SKM-1 treated with dmso at 0.1 percent for 144 hours (cell line): ENCODE data around the gene FAM50A.
"Not testable (repeated sequence)": the region's sequence is repeated elsewhere in the genome, so short reads cannot be mapped to it uniquely, and the experiment has no call there.

ENCODE experiments used
- DNase-seq: peaks from one replicate; lab custom pipeline; 2025; ENCODE audit not compliant: unreplicated experiment; lab: John Stamatoyannopoulos, UW

The FAM50A gene, protein sequence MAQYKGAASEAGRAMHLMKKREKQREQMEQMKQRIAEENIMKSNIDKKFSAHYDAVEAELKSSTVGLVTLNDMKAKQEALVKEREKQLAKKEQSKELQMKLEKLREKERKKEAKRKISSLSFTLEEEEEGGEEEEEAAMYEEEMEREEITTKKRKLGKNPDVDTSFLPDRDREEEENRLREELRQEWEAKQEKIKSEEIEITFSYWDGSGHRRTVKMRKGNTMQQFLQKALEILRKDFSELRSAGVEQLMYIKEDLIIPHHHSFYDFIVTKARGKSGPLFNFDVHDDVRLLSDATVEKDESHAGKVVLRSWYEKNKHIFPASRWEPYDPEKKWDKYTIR

GRCh38 chrX:154443992-154444754 is at the start of gene FAM50A:
TSS of gene FAM50A (plus strand) at chrX:154444141. CDS start at chrX:154444236, 95 bp downstream.
- DNase-seq = peak; percentile 35

DNA sequence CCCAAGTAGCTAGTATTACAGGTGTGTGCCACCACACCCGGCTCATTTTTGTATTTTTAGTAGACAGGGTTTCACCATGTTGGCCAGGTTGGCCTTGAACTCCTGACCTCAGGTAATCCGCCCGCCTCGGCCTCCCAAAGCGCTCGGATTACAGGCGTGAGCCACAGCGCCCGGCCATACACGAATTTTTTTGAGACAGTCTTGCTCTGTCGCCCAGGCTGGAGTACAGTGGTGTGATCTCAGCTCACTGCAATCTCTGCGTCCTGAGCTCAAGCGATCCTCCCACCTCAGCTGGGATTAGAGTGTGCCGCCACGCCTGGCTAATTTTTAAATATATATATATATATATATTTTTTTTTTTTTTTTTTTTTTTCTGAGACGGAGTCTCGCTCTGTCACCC is 47.6 kb upstream of the FAM50A start:
- not testable (repeated sequence) for DNase-seq

- DNase-seq = no peak
Measured at GRCh38 chrX:154396973-154397887, 46.7 kb upstream of the FAM50A start.

GRCh38 chrX:154397888-154398667 is 45.9 kb upstream of the FAM50A start, which contains the start of gene RPL10:
TSS of gene RPL10 (plus strand) at chrX:154398377. CDS start at chrX:154398520, 143 bp downstream.
- peak; percentile 79 for DNase-seq

DNA sequence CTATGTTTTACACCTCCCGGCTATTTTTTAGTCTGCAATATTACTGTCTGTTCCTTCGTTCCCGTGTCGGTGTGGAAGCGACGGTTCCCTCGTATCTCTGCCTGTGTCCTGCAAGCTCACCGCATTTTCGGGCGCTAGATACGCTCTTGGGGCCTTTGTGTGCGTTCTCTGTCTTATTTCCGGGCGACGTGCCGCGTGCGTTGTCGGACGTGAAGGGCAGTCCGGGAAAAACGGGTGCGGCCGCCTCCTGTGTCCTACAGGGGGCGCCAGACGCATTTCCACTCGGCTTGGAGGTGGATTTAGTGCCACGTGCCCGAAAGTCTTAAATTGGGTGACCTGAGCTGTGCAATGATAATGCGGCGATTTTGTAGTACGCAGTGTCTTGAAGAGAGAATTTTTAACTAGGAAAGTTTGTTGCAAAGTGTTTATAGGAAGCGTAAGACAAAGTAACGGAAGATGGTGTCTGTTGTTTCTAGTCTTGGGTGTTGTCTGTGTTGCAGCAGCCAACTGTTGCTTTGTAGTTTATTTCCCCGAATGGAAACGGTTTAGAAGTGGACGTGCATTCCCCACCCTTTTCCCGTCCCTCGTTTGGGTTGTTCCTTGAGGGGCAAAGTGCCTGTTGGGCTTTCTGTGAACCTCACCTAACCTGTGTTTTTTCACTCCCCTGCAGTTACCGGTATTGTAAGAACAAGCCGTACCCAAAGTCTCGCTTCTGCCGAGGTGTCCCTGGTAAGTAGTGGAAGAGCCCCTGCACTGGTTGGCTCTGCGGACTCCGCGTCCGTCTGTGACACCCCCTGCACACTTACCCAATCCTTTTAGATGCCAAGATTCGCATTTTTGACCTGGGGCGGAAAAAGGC is 45.0 kb upstream of the FAM50A start:
- peak; percentile 38 for DNase-seq

GRCh38 chrX:154399527-154400368 is 44.2 kb upstream of the FAM50A start:
- no peak for DNase-seq

- not testable (repeated sequence) for DNase-seq
Measured at GRCh38 chrX:154400369-154400817, 43.5 kb upstream of the FAM50A start.

GRCh38 chrX:154401045-154401799 is 42.7 kb upstream of the FAM50A start:
- no peak for DNase-seq

DNA sequence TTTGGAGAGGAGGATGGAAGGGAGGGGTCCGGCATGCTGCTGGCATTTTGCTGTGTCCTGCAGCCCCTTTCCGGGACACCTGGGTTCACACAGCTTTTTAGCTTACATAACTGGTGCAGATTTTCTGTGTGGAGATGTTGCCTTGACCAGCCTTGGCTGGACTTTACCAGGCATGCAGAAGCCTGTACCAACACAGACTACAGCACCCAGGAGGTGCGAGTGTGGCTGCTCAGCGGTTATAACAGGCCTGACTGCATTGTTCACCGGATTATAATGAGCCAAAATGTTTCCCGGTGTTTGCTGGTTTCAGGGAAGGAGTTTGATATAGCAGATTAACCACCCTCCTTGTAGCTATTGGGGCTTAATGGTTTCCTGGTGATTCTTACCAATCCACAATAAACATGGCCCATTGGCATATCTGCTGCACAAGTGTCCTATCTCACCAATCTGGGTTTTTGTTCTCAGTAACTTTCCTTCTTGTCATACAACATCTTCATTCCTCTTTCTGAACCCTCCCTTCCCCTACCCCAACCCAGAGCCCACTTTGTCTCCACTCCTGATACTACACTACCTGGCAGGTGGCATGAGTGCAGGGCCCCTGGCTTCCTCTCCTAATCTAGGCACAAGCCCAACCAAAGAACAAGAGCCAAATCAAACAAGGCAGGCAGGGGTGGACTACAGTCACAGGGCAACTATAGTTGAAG is 41.9 kb upstream of the FAM50A start:
- no peak for DNase-seq

GRCh38 chrX:154402622-154403127 is 41.3 kb upstream of the FAM50A start:
- no peak for DNase-seq

DNA sequence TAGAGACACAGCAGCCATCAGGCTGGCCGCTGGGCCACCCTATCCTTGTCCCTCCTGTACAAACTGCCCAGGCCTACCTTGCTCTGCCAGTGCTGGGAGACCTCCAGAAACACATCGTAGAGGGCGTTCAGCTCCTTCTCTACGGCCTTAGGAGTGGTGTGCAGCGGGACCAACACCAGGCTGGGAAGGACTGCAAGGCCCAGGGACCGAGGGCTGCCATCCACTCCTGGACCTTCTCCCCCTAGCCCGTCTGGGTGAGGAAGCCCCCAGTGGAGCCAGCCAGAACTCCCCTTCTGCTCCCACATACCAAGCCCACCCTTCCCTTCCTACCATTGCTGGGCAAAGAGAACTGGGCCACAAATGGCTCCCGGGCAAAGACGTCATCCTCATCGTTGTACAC is 40.7 kb upstream of the FAM50A start:
- no peak for DNase-seq

DNA sequence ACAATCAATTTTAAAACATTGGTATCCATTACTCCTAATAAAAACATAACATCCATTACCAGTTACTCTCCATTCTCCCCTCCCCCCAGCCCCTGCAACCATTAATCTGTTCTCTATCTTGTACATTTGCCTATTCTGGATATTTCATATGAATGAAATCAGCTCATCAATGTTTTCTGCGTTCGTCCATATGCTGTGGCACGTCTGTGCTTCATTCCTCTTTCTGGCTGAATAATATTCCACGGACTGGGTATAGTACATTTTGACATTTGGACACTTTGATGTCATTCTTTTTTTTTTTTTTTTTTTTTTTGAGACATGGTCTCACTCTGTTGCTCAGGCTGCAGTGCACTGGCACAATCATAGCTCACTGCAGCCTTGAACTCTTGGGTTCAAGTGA is 40.1 kb upstream of the FAM50A start:
- DNase-seq = no peak

DNA sequence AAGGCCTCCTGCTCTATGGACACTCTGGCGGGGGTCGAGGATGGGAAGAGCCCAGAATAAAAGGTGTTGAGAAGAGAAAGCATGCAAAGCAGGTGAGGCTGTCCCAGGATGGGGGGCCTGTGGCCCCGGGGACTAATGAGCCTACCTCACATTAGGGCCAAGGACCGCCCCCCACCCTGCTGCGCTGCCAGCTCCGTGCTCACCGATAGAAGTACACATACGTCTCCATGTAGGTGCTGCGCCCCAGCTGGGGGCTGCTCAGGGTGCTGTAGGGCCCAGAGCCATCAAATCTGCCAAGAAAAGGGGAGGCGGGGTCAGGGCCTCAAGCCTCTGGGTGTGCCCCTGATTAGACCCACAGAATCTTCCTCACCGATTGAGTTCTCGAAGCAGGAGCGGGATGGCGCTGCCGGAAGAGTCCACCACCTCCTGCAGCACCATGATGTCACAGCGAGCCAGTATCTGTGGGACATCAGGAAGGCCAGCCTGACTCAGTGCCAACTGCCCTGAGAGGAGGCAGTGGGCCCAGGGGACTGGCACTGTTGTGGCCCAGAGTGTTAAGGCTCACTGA is 39.2 kb upstream of the FAM50A start:
- no peak for DNase-seq

DNA sequence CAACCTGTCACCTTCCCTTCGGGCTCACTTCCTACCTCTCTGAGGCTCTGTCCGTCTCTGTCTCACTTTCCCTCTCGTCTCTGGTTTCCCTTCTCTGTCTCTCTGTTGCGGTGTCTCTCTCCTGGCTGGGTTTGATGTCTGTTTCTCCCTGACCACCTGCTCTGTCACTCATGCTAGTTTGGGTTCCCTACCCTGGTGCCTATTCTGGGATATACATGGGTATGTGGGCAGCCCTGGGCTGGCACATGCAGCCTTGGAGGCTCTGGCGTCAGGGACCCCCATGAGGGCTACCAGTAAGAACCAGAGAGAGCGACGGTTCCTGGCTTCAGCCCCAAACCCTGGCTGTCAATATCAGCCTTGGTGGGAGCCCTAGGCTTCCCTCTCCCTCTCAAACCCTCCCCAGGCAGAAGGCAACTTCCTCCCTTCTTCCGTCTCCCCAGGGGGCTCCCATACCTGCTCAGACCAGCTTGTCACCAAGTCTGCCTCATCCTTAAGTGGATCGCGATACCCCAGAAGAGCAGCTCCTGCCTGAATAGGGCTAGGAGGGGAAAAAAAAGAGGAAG is 35.2 kb upstream of the FAM50A start:
- no peak for DNase-seq

GRCh38 chrX:154409222-154409871 is 34.6 kb upstream of the FAM50A start, which contains the start of gene DNASE1L1:
TSS of gene DNASE1L1 (minus strand) at chrX:154409254. CDS start at chrX:154405568, 3,686 bp downstream.
- DNase-seq = peak; percentile 62

GRCh38 chrX:154411981-154412340 is 32.0 kb upstream of the FAM50A start:
- no peak for DNase-seq
